H1 (cell line): ENCODE measurements around the gene KIZ. TPM values are rescaled to one million over a fixed set of nuclear protein-coding genes. Genes with fewer than 3 reads are reported as not detected.

Experiments
- CTCF ChIA-PET: fragments of 300-600 bp; sonication (Branson Sonifier 250); formaldehyde crosslinking; loops from one replicate; lab custom pipeline; 2021; ENCODE audit not compliant: partially characterized antibody; lab: Charles Lee
- POLR2A ChIA-PET: fragments of 300-600 bp; sonication (Branson Sonifier 250); formaldehyde crosslinking; loops from one replicate; lab custom pipeline; 2021; ENCODE audit warnings: inconsistent platforms; ENCODE audit not compliant: partially characterized antibody; lab: Charles Lee
- DNase-seq, 2 experiments: peaks; one replicate each; pipeline versions ENCODE4 v3.0.0 to v3.0.0-alpha.2; 2010 to 2022; ENCODE audit warnings: low spot score in 2 of 2, low read depth in 1 of 2, mixed read lengths in 1 of 2
- FAIRE-seq: peaks from 2 replicates; lab custom pipeline; 2011; peaks lifted over from hg19 to GRCh38; lab: Jason Lieb, UNC
- H2AFZ ChIP-seq: 2 replicates; pipeline ENCODE4 v1.8.1; 2012; ENCODE audit warnings: low read length, inconsistent platforms
- H2AK5ac ChIP-seq: 2 replicates; pipeline ENCODE4 v1.6.1; 2013; ENCODE audit warnings: low read depth, low read length
- H2BK120ac ChIP-seq: replicated peaks from 2 replicates; pipeline ENCODE3; 2013; ENCODE audit warnings: low read depth, low read length, inconsistent platforms
- H2BK12ac ChIP-seq: 2 replicates; pipeline ENCODE4 v1.6.1; 2013; ENCODE audit warnings: low read depth, low read length
- H2BK15ac ChIP-seq: 2 replicates; pipeline ENCODE4 v1.6.1; 2013; ENCODE audit warnings: low read length
- H2BK20ac ChIP-seq: 2 replicates; pipeline ENCODE4 v1.6.1; 2013; ENCODE audit warnings: low read length
- H2BK5ac ChIP-seq: 2 replicates; pipeline ENCODE4 v1.6.1; 2013; ENCODE audit warnings: low read depth, low read length
- H3K14ac ChIP-seq: 2 replicates; pipeline ENCODE4 v1.6.1; 2013; ENCODE audit warnings: inconsistent platforms; ENCODE audit not compliant: insufficient read length
- H3K18ac ChIP-seq: 2 replicates; pipeline ENCODE4 v1.6.1; 2013; ENCODE audit warnings: low read length; ENCODE audit errors: extremely low read depth
- H3K23ac ChIP-seq: 2 replicates; pipeline ENCODE4 v1.6.1; 2013; ENCODE audit warnings: inconsistent platforms; ENCODE audit not compliant: insufficient read length
- H3K23me2 ChIP-seq: 2 replicates; pipeline ENCODE4 v1.6.1; 2013; ENCODE audit warnings: low read depth, low read length
- H3K27ac ChIP-seq: 2 replicates; pipeline ENCODE4 v1.6.1; 2011; ENCODE audit warnings: low read depth, low read length, inconsistent platforms
- H3K27me3 ChIP-seq, 4 experiments: replicated peaks in 1 of 4; 1 replicate in 1 of 4; 2 replicates in 3 of 4; pipeline versions ENCODE4 v1.6.1 to v1.8.1; 2011 to 2013; ENCODE audit warnings: low read length in 3 of 4, mild to moderate bottlenecking in 3 of 4, inconsistent platforms in 2 of 4, mixed read lengths in 2 of 4, moderate library complexity in 1 of 4; ENCODE audit not compliant: control insufficient read depth in 3 of 4, insufficient read depth in 3 of 4; ENCODE audit errors: extremely low read depth in 1 of 4
- H3K36me3 ChIP-seq, 4 experiments: 2 replicates each; pipeline versions ENCODE4 v1.6.1 to v1.8.1; 2011 to 2013; ENCODE audit warnings: mild to moderate bottlenecking in 4 of 4, low read length in 3 of 4, moderate library complexity in 2 of 4, control low read depth in 1 of 4, inconsistent platforms in 1 of 4; ENCODE audit not compliant: insufficient read depth in 4 of 4, control insufficient read depth in 2 of 4
- H3K4ac ChIP-seq: replicated peaks from 2 replicates; pipeline ENCODE3; 2013; ENCODE audit warnings: low read length, low read depth, mixed read lengths, inconsistent platforms; ENCODE audit not compliant: insufficient read length
- H3K4me1 ChIP-seq, 4 experiments: replicated peaks in 1 of 4; 1 replicate in 1 of 4; 2 replicates in 3 of 4; pipeline versions ENCODE4 v1.6.1 to v1.8.1; 2011 to 2013; ENCODE audit warnings: low read length in 3 of 4, inconsistent platforms in 2 of 4, mixed read lengths in 1 of 4; ENCODE audit not compliant: insufficient read depth in 4 of 4, control insufficient read depth in 3 of 4
- H3K4me2 ChIP-seq, 2 experiments: 2 replicates each; pipeline versions ENCODE4 v1.6.1 to v1.8.1; 2011 to 2013; ENCODE audit warnings: low read depth in 2 of 2, low read length in 2 of 2, control low read depth in 1 of 2, inconsistent platforms in 1 of 2, mild to moderate bottlenecking in 1 of 2; ENCODE audit not compliant: insufficient read depth in 1 of 2
- H3K4me3 ChIP-seq, 4 experiments: fragments of 200-600, 300-600 bp in 1 of 4; sonication (generic), shearing (Covaris generic), sonication (Bioruptor Twin) in 1 of 4; 2 replicates each; pipeline versions ENCODE4 v1.5.1 to v1.8.1; 2011 to 2016; ENCODE audit warnings: low read length in 4 of 4, low read depth in 3 of 4, control low read depth in 2 of 4, inconsistent platforms in 2 of 4, mild to moderate bottlenecking in 2 of 4, mixed read lengths in 1 of 4, moderate library complexity in 1 of 4; ENCODE audit not compliant: insufficient read depth in 2 of 4; ENCODE audit errors: extremely low read depth in 1 of 4
- H3K56ac ChIP-seq: replicated peaks from 2 replicates; pipeline ENCODE3; 2013; ENCODE audit warnings: low read depth, mild to moderate bottlenecking, mixed read lengths, low read length, inconsistent platforms; ENCODE audit not compliant: insufficient read length
- H3K79me1 ChIP-seq: 2 replicates; pipeline ENCODE4 v1.6.1; 2013; ENCODE audit warnings: low read depth, low read length, control low read depth
- H3K79me2 ChIP-seq, 2 experiments: 2 replicates each; pipeline versions ENCODE4 v1.6.1 to v1.8.1; 2012 to 2013; ENCODE audit warnings: low read length in 2 of 2, mild to moderate bottlenecking in 2 of 2, inconsistent platforms in 1 of 2; ENCODE audit not compliant: insufficient read depth in 2 of 2, control insufficient read depth in 1 of 2
- H3K9ac ChIP-seq, 4 experiments: replicated peaks in 1 of 4; 1 replicate in 1 of 4; 2 replicates in 3 of 4; pipeline versions ENCODE4 v1.6.1 to v1.8.1; 2011 to 2013; ENCODE audit warnings: low read depth in 3 of 4, low read length in 3 of 4, control low read depth in 2 of 4, mild to moderate bottlenecking in 2 of 4, moderate library complexity in 2 of 4, inconsistent platforms in 1 of 4; ENCODE audit errors: extremely low read depth in 1 of 4
- H3K9me3 ChIP-seq, 2 experiments: 2 replicates each; pipeline versions ENCODE4 v1.6.1 to v1.8.1; 2012 to 2013; ENCODE audit warnings: mild to moderate bottlenecking in 2 of 2, moderate library complexity in 2 of 2, control low read depth in 1 of 2, inconsistent platforms in 1 of 2, low read depth in 1 of 2, low read length in 1 of 2, mixed read lengths in 1 of 2; ENCODE audit not compliant: insufficient read depth in 2 of 2
- H4K20me1 ChIP-seq, 2 experiments: replicated peaks in 1 of 2; 2 replicates each; pipeline versions ENCODE3 to v1.8.1; 2011 to 2013; ENCODE audit warnings: inconsistent platforms in 2 of 2, low read length in 2 of 2, mild to moderate bottlenecking in 1 of 2; ENCODE audit not compliant: insufficient read depth in 2 of 2, control insufficient read depth in 1 of 2
- H4K5ac ChIP-seq: 2 replicates; pipeline ENCODE4 v1.6.1; 2013; ENCODE audit warnings: low read length, low read depth, mixed read lengths, inconsistent platforms; ENCODE audit not compliant: insufficient read length
- H4K8ac ChIP-seq: 2 replicates; pipeline ENCODE4 v1.8.0; 2013; ENCODE audit warnings: mild to moderate bottlenecking, moderate library complexity, low read length, inconsistent platforms; ENCODE audit not compliant: insufficient read depth; ENCODE audit errors: extremely low read depth
- H4K91ac ChIP-seq: replicated peaks from 2 replicates; pipeline ENCODE3; 2013; ENCODE audit warnings: low read length, mixed read lengths, inconsistent platforms; ENCODE audit not compliant: insufficient read length
- BCL11A ChIP-seq, 2 experiments: IDR thresholded peaks; one replicate each; pipeline ENCODE4 v1.6.1; 2011; ENCODE audit warnings: low read depth in 2 of 2, low read length in 2 of 2, mild to moderate bottlenecking in 2 of 2
- BRCA1 ChIP-seq: IDR thresholded peaks from 2 replicates; pipeline ENCODE4 v1.6.1; 2012; ENCODE audit warnings: low read depth, low read length, improper control_type of control experiment
- FOSL1 ChIP-seq: IDR thresholded peaks from 2 replicates; pipeline ENCODE4 v1.6.1; 2011; ENCODE audit warnings: mild to moderate bottlenecking, low read depth, low read length, moderate library complexity; ENCODE audit not compliant: insufficient read depth
- JUN ChIP-seq: IDR thresholded peaks from 2 replicates; pipeline ENCODE4 v1.6.1; 2011; ENCODE audit warnings: low read depth, mild to moderate bottlenecking, improper control_type of control experiment, low read length
- JUND ChIP-seq: IDR thresholded peaks from 2 replicates; pipeline ENCODE4 v1.6.1; 2011; ENCODE audit warnings: mild to moderate bottlenecking, improper control_type of control experiment, low read length
- RBBP5 ChIP-seq: IDR thresholded peaks from 2 replicates; pipeline ENCODE4 v1.7.1; 2012; ENCODE audit warnings: low read depth, mild to moderate bottlenecking, inconsistent platforms, low read length, moderate library complexity, borderline replicate concordance
- SAP30 ChIP-seq: fragments of 300-600 bp; sonication (generic); IDR thresholded peaks from 2 replicates; pipeline ENCODE4 v1.7.1; 2012; ENCODE audit warnings: low read length, moderate library complexity, mild to moderate bottlenecking, inconsistent platforms; ENCODE audit not compliant: insufficient read depth, insufficient replicate concordance
- SP4 ChIP-seq: IDR thresholded peaks from 2 replicates; pipeline ENCODE4 v1.6.1; 2012; ENCODE audit warnings: low read length, inconsistent platforms
- TAF7 ChIP-seq: optimal IDR thresholded peaks from 2 replicates; pipeline ENCODE3; 2011; ENCODE audit warnings: low read depth, mild to moderate bottlenecking, inconsistent platforms, low read length, moderate library complexity, borderline replicate concordance
- WGBS, 2 experiments: shearing (Covaris generic) in 1 of 2; methylation state at CpG; one replicate each; pipeline versions ENCODE4 v1.1.6 to v1.1.7; 2013 to 2015; ENCODE audit warnings: low lambda C conversion rate in 2 of 2, mixed read lengths in 2 of 2, inconsistent platforms in 1 of 2, low coverage in 1 of 2, missing lambda C conversion rate in 1 of 2; ENCODE audit not compliant: insufficient replicate concordance in 2 of 2, insufficient coverage in 1 of 2, insufficient read length in 1 of 2; ENCODE audit errors: extremely low coverage in 1 of 2, missing lambda C conversion rate in 1 of 2; 5-methylcytosine and 5-hydroxymethylcytosine counted together
- polyA plus RNA-seq, 7 experiments: library from polyadenylated mRNA; depleted of rRNA in 3 of 7; stranded (reverse) in 5 of 7; unstranded in 2 of 7; fragments of >200 nt in 5 of 7; fragments of 200-250 nt in 2 of 7; gene quantifications; 1 replicate in 5 of 7; 2 replicates in 1 of 7; 4 replicates in 1 of 7; pipeline versions ENCODE4 v1.2.1 to v1.2.3, GENCODE V29; 2011 to 2013; ENCODE audit warnings: missing spikeins in 2 of 7, mixed read lengths in 2 of 7
- total RNA-seq: library from RNA; stranded (reverse); fragmentation: NEBNext Ultra II Directional; extraction: Animal tissue kit (Norgen Biotek cat#: 25700); gene quantifications from 2 replicates; pipeline ENCODE4 v1.2.1, GENCODE V29; 2021

KIZ gene
- total and polyA plus RNA-seq, 2 of the 8 experiments (the other 6 are each of a cell fraction or from before 2014, with no cell fraction given), result 13.0 to 51.7 TPM

- H3K36me3 ChIP-seq, result no peaks in the 10 kb centered on the region
- H4K8ac ChIP-seq, result no peak overlapping the region
- no peaks in the 10 kb centered on the region; a peak in 1 of 7 replicates for H3K4me1 ChIP-seq
- no peak overlapping the region for H3K9ac ChIP-seq
- H2BK20ac ChIP-seq, result no peak overlapping the region
- H3K79me1 ChIP-seq, result no peaks in the 10 kb centered on the region
- no peaks in the 10 kb centered on the region for H3K79me2 ChIP-seq
- no peaks in the 10 kb centered on the region for H3K27me3 ChIP-seq
- no peak overlapping the region for H3K18ac ChIP-seq
- H2AFZ ChIP-seq, result no peak overlapping the region
- H4K5ac ChIP-seq, result no peak overlapping the region
- POLR2A ChIA-PET, result interaction anchor here (1.4 kb wide), 1 partner anchor 37 kb away, joined by 4 read pairs; the partner anchor contains the start of gene XRN2
- H3K4me2 ChIP-seq, result no peak overlapping the region
- H3K56ac ChIP-seq, result no peak overlapping the region
- no peak for DNase-seq
- H4K91ac ChIP-seq, result no peak overlapping the region
- no peak overlapping the region for H3K4me3 ChIP-seq
- no peak overlapping the region for H2AK5ac ChIP-seq
- FAIRE-seq, result no peak
- H3K9me3 ChIP-seq, result peaks cover 8 to 11% of the 10 kb centered on the region in 2 experiments; a peak in 2 of 4 replicates
- H3K14ac ChIP-seq, result no peak overlapping the region
- H2BK5ac ChIP-seq, result no peak overlapping the region
- no peak overlapping the region for H2BK12ac ChIP-seq
- CTCF ChIA-PET, result interaction anchor here (0.9 to 1.4 kb wide), 2 partner anchors 8 to 350 kb away, joined by 3 read pairs; no protein-coding TSS in a partner anchor
- 84% methylated on average over 15 of the region's 15 CpGs; no CpG with 5 or more reads in 1 of the 2 experiments for WGBS, 2 experiments
- H2BK15ac ChIP-seq, result no peak overlapping the region
- H3K27ac ChIP-seq, result no peak overlapping the region
- no peak overlapping the region for H3K23ac ChIP-seq
- TF ChIP-seq SAP30 (no peak), BCL11A (IDR thresholded peaks at IDR 0.05; ENCODE audit: low read depth in 2 of 2, low read length in 2 of 2) (no peak), JUN (no peak), BRCA1 (no peak), FOSL1 (no peak), JUND (no peak), RBBP5 (no peak), SP4 (no peak), TAF7 (no peak)
- H3K23me2 ChIP-seq, result no peaks in the 10 kb centered on the region
- no peak overlapping the region for H2BK120ac ChIP-seq
- H4K20me1 ChIP-seq, result no peaks in the 10 kb centered on the region
- H3K4ac ChIP-seq, result no peak overlapping the region
These were observed 139.6 kb downstream of the KIZ start for GRCh38 chr20:21265261-21266190.
